H9 (cell line): ENCODE data around the gene PPARG. TPM values are rescaled to one million over a fixed set of nuclear protein-coding genes. Genes with fewer than 3 reads are reported as not detected.

Experiments used
- DNase-seq: peaks from one replicate; pipeline ENCODE4 v3.0.0-alpha.2; 2017
- H2AFZ ChIP-seq: one replicate; pipeline ENCODE4 v1.6.1; 2013; ENCODE audit warnings: mild to moderate bottlenecking, low read length, control low read depth, moderate library complexity
- H2AK5ac ChIP-seq: 2 replicates; pipeline ENCODE4 v1.6.1; 2013; ENCODE audit warnings: low read length, control low read depth, mixed read lengths; ENCODE audit not compliant: insufficient read length
- H2BK120ac ChIP-seq: one replicate; pipeline ENCODE4 v1.6.1; 2013; ENCODE audit warnings: low read depth, mild to moderate bottlenecking, low read length, control low read depth, inconsistent platforms; ENCODE audit not compliant: poor library complexity, severe bottlenecking
- H2BK12ac ChIP-seq: 2 replicates; pipeline ENCODE4 v1.6.1; 2013; ENCODE audit warnings: low read length, control low read depth, mixed read lengths, low read depth; ENCODE audit not compliant: insufficient read length
- H2BK15ac ChIP-seq: 2 replicates; pipeline ENCODE4 v1.6.1; 2013; ENCODE audit warnings: low read depth, low read length, control low read depth
- H2BK20ac ChIP-seq: one replicate; pipeline ENCODE4 v1.6.1; 2013; ENCODE audit warnings: low read depth, mild to moderate bottlenecking, low read length, control low read depth, inconsistent platforms; ENCODE audit not compliant: poor library complexity, severe bottlenecking
- H2BK5ac ChIP-seq: 2 replicates; pipeline ENCODE4 v1.6.1; 2013; ENCODE audit warnings: low read length, control low read depth, mixed read lengths; ENCODE audit not compliant: insufficient read length
- H3K14ac ChIP-seq: 2 replicates; pipeline ENCODE4 v1.6.1; 2013; ENCODE audit warnings: low read length, control low read depth; ENCODE audit not compliant: insufficient read depth
- H3K18ac ChIP-seq: 2 replicates; pipeline ENCODE4 v1.6.1; 2013; ENCODE audit warnings: low read depth, mild to moderate bottlenecking, mixed read lengths, low read length, control low read depth; ENCODE audit not compliant: insufficient read length
- H3K23ac ChIP-seq: 2 replicates; pipeline ENCODE4 v1.6.1; 2013; ENCODE audit warnings: low read length, control low read depth, mixed read lengths, low read depth; ENCODE audit not compliant: insufficient read length
- H3K23me2 ChIP-seq: 2 replicates; pipeline ENCODE4 v1.6.1; 2013; ENCODE audit warnings: low read depth, mild to moderate bottlenecking, mixed read lengths, low read length, control low read depth; ENCODE audit not compliant: insufficient read length, poor library complexity, severe bottlenecking
- H3K27ac ChIP-seq: 2 replicates; pipeline ENCODE4 v1.5.1; 2013; ENCODE audit warnings: low read length, control low read depth, mixed read lengths, low read depth; ENCODE audit not compliant: insufficient read length
- H3K27me3 ChIP-seq: 2 replicates; pipeline ENCODE4 v1.6.1; 2013; ENCODE audit warnings: low read length, control low read depth, inconsistent platforms; ENCODE audit not compliant: insufficient read depth
- H3K4ac ChIP-seq: 2 replicates; pipeline ENCODE4 v1.6.1; 2013; ENCODE audit warnings: low read depth, mild to moderate bottlenecking, control low read depth, inconsistent platforms, low read length, moderate library complexity
- H3K4me1 ChIP-seq: 2 replicates; pipeline ENCODE4 v1.6.1; 2013; ENCODE audit warnings: low read length, control low read depth, inconsistent platforms; ENCODE audit not compliant: insufficient read depth
- H3K4me2 ChIP-seq: 2 replicates; pipeline ENCODE4 v1.6.1; 2013; ENCODE audit warnings: low read length, control low read depth, mixed read lengths; ENCODE audit not compliant: insufficient read length, insufficient read depth
- H3K56ac ChIP-seq: 2 replicates; pipeline ENCODE4 v1.6.1; 2013; ENCODE audit warnings: low read depth, mild to moderate bottlenecking, mixed read lengths, low read length, control low read depth; ENCODE audit not compliant: insufficient read length
- H3K79me1 ChIP-seq: 2 replicates; pipeline ENCODE4 v1.6.1; 2013; ENCODE audit warnings: low read depth, mild to moderate bottlenecking, moderate library complexity, low read length, control low read depth, inconsistent platforms; ENCODE audit not compliant: insufficient read depth, poor library complexity, severe bottlenecking
- H3K79me2 ChIP-seq: 2 replicates; pipeline ENCODE4 v1.6.1; 2013; ENCODE audit warnings: low read length, control low read depth, inconsistent platforms; ENCODE audit not compliant: insufficient read depth
- H3K9ac ChIP-seq: 2 replicates; pipeline ENCODE4 v1.6.1; 2013; ENCODE audit warnings: low read length, control low read depth, mixed read lengths; ENCODE audit not compliant: insufficient read length; ENCODE audit errors: extremely low read depth
- H3K9me3 ChIP-seq: one replicate; pipeline ENCODE4 v1.6.1; 2013; ENCODE audit warnings: low read depth, low read length, inconsistent platforms; ENCODE audit not compliant: control insufficient read depth
- H3T11ph ChIP-seq: one replicate; pipeline ENCODE4 v1.6.1; 2013; ENCODE audit warnings: mild to moderate bottlenecking, low read length, control low read depth, inconsistent platforms
- H4K20me1 ChIP-seq: one replicate; pipeline ENCODE4 v1.6.1; 2013; ENCODE audit not compliant: control insufficient read depth, insufficient read length, insufficient read depth
- H4K5ac ChIP-seq: 2 replicates; pipeline ENCODE4 v1.6.1; 2013; ENCODE audit warnings: low read depth, mild to moderate bottlenecking, mixed read lengths, low read length, control low read depth; ENCODE audit not compliant: insufficient read length
- H4K8ac ChIP-seq: replicated peaks from 2 replicates; pipeline ENCODE4 v1.6.1; 2013; ENCODE audit warnings: low read length, control low read depth, mixed read lengths, low read depth; ENCODE audit not compliant: insufficient read length
- H4K91ac ChIP-seq: 2 replicates; pipeline ENCODE4 v1.6.1; 2013; ENCODE audit warnings: low read depth, mild to moderate bottlenecking, moderate library complexity, mixed read lengths, low read length, control low read depth; ENCODE audit not compliant: insufficient read length
- H3K27ac Mint-ChIP-seq, 3 experiments: 2 replicates in 2 of 3; 3 replicates in 1 of 3; pipeline ENCODE4 v1.8.0; 2020 to 2021; ENCODE audit warnings: mixed read lengths in 3 of 3, mild to moderate bottlenecking in 1 of 3, moderate library complexity in 1 of 3
- H3K27me3 Mint-ChIP-seq: 2 replicates; pipeline ENCODE4 v1.8.0; 2021; ENCODE audit warnings: low read depth, mild to moderate bottlenecking, moderate library complexity, mixed read lengths
- H3K36me3 Mint-ChIP-seq, 3 experiments: 2 replicates in 2 of 3; 3 replicates in 1 of 3; pipeline ENCODE4 v1.8.0; 2020 to 2021; ENCODE audit warnings: low read depth in 3 of 3, mixed read lengths in 3 of 3; ENCODE audit not compliant: insufficient read depth in 1 of 3
- H3K4me1 Mint-ChIP-seq, 2 experiments: 2 replicates each; pipeline ENCODE4 v1.8.0; 2020; ENCODE audit warnings: mixed read lengths in 2 of 2
- H3K4me3 Mint-ChIP-seq, 2 experiments: 2 replicates in 1 of 2; 3 replicates in 1 of 2; pipeline ENCODE4 v1.8.0; 2020 to 2021; ENCODE audit warnings: mild to moderate bottlenecking in 2 of 2, mixed read lengths in 2 of 2, moderate library complexity in 1 of 2
- H3K9me3 Mint-ChIP-seq, 2 experiments: 2 replicates in 1 of 2; 3 replicates in 1 of 2; pipeline ENCODE4 v1.8.0; 2020; ENCODE audit warnings: mild to moderate bottlenecking in 2 of 2, mixed read lengths in 2 of 2, moderate library complexity in 1 of 2
- WGBS: extraction: QIAGEN DNeasy Blood & Tissue Kit; methylation state at CpG from one replicate; pipeline ENCODE4 v1.1.7; 2013; ENCODE audit warnings: missing lambda C conversion rate, low lambda C conversion rate, mixed read lengths; ENCODE audit not compliant: insufficient read length; ENCODE audit errors: extremely low coverage; 5-methylcytosine and 5-hydroxymethylcytosine counted together
- total RNA-seq: library from RNA; stranded (reverse); gene quantifications from 2 replicates; pipeline ENCODE4 v1.2.1, GENCODE V29; 2021
- TF ChIP-seq, protein P1 (sequence below): fragments of 200-600 bp; sonication (generic); conservative IDR thresholded peaks from 3 replicates; pipeline ENCODE4 v1.8.0; 2021; ENCODE audit warnings: antibody characterized with exemption, mild to moderate bottlenecking

Gene PPARG
- total RNA-seq, 1 experiment from 2014 or later, result 0.42 TPM

GRCh38 chr3:12327021-12327420 is 38.2 kb downstream of the PPARG start:
- Histone ChIP-seq H3K27me3 (no peaks in the 10 kb centered on the region), H3K14ac (no peak overlapping the region), H3K56ac (no peak overlapping the region), H3T11ph (no peak overlapping the region), H3K4ac (no peak overlapping the region), H4K8ac (no peak overlapping the region), H2BK12ac (no peak overlapping the region), H4K5ac (no peak overlapping the region), H3K9me3 (no peaks in the 10 kb centered on the region), H3K79me2 (no peaks in the 10 kb centered on the region), H3K9ac (no peak overlapping the region), H3K79me1 (no peaks in the 10 kb centered on the region), H3K23me2 (no peaks in the 10 kb centered on the region), H3K18ac (no peak overlapping the region), H2AFZ (no peak overlapping the region), H3K23ac (no peak overlapping the region), H2BK120ac (no peak overlapping the region), H3K27ac (no peak overlapping the region), H2BK20ac (no peak overlapping the region), H4K20me1 (no peaks in the 10 kb centered on the region), H3K4me2 (no peak overlapping the region), H2BK5ac (no peak overlapping the region), H2BK15ac (no peak overlapping the region), H4K91ac (no peak overlapping the region), H3K4me1 (no peaks in the 10 kb centered on the region; the same call in 1 of the 2 replicates), H2AK5ac (no peak overlapping the region)
- Mint-ChIP-seq H3K4me1 (peaks cover 13% of the 10 kb centered on the region in 2 experiments), H3K27ac (no peak overlapping the region), H3K36me3 (no peaks in the 10 kb centered on the region), H3K4me3 (no peak overlapping the region), H3K27me3 (peaks cover 4% of the 10 kb centered on the region; the same call in 1 of the 2 replicates), H3K9me3 (no peaks in the 10 kb centered on the region)
- no CpG with 5 or more reads among the region's 5 CpGs for WGBS
- TF ChIP-seq, protein P1, sequence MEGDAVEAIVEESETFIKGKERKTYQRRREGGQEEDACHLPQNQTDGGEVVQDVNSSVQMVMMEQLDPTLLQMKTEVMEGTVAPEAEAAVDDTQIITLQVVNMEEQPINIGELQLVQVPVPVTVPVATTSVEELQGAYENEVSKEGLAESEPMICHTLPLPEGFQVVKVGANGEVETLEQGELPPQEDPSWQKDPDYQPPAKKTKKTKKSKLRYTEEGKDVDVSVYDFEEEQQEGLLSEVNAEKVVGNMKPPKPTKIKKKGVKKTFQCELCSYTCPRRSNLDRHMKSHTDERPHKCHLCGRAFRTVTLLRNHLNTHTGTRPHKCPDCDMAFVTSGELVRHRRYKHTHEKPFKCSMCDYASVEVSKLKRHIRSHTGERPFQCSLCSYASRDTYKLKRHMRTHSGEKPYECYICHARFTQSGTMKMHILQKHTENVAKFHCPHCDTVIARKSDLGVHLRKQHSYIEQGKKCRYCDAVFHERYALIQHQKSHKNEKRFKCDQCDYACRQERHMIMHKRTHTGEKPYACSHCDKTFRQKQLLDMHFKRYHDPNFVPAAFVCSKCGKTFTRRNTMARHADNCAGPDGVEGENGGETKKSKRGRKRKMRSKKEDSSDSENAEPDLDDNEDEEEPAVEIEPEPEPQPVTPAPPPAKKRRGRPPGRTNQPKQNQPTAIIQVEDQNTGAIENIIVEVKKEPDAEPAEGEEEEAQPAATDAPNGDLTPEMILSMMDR, result no peak
- DNase-seq, result no peak
